NK-92 (cell line): ENCODE results near the gene LMO7.

Source experiments
- DNase-seq: peaks from one replicate; lab custom pipeline; 2025; ENCODE audit not compliant: unreplicated experiment; lab: John Stamatoyannopoulos, UW

LMO7 gene

GRCh38 chr13:75796825-75797224, 160.7 kb downstream of the LMO7 start:
- no peak for DNase-seq

- no peak for DNase-seq
These were observed 161.1 kb downstream of the LMO7 start for GRCh38 chr13:75797239-75797638.

GRCh38 chr13:75797719-75798118, 161.6 kb downstream of the LMO7 start:
- no peak for DNase-seq

GRCh38 chr13:75798353-75799255, 162.5 kb downstream of the LMO7 start:
- DNase-seq: no peak

GRCh38 chr13:75800545-75800944, 164.4 kb downstream of the LMO7 start:
- no peak for DNase-seq

GRCh38 chr13:75801388-75801945, 165.3 kb downstream of the LMO7 start:
- no peak for DNase-seq

GRCh38 chr13:75802161-75802560, 166.0 kb downstream of the LMO7 start:
- no peak for DNase-seq

GRCh38 chr13:75803164-75803611, 167.1 kb downstream of the LMO7 start:
- no peak for DNase-seq

GRCh38 chr13:75804054-75804453, 167.9 kb downstream of the LMO7 start:
- no peak for DNase-seq

- DNase-seq: no peak
These were observed 168.5 kb downstream of the LMO7 start for GRCh38 chr13:75804605-75805004.

GRCh38 chr13:75806117-75806516, 170.0 kb downstream of the LMO7 start:
- no peak for DNase-seq

GRCh38 chr13:75811361-75811760, 175.2 kb downstream of the LMO7 start:
- no peak for DNase-seq

- no peak for DNase-seq
These were observed 175.7 kb downstream of the LMO7 start for GRCh38 chr13:75811841-75812240.

GRCh38 chr13:75812751-75813181, 176.6 kb downstream of the LMO7 start:
- DNase-seq: no peak

GRCh38 chr13:75813323-75813722, 177.2 kb downstream of the LMO7 start:
- DNase-seq: no peak

- no peak for DNase-seq
These were observed 182.2 kb downstream of the LMO7 start for GRCh38 chr13:75818179-75818967.

GRCh38 chr13:75818968-75819225, 182.8 kb downstream of the LMO7 start:
- no peak for DNase-seq

- no peak for DNase-seq
These were observed 189.0 kb downstream of the LMO7 start for GRCh38 chr13:75825161-75825560.

- no peak for DNase-seq
These were observed 189.5 kb downstream of the LMO7 start for GRCh38 chr13:75825594-75825993.

GRCh38 chr13:75826391-75826790, 190.3 kb downstream of the LMO7 start:
- no peak for DNase-seq

GRCh38 chr13:75829830-75830229, 193.7 kb downstream of the LMO7 start:
- no peak for DNase-seq

GRCh38 chr13:75830842-75831241, 194.7 kb downstream of the LMO7 start:
- no peak for DNase-seq
